ENCODE measurements around the gene HHIPL2.
"Not testable (repeated sequence)": the region's sequence is repeated elsewhere in the genome, so short reads cannot be mapped to it uniquely, and the experiment has no call there.

HHIPL2 gene

GRCh38 chr1:222543817-222544216, 4.1 kb downstream of the HHIPL2 start:
- DNase-seq (ENCODE audit: insufficient read length, low spot score), result no peak
- no peak for FAIRE-seq

DNA sequence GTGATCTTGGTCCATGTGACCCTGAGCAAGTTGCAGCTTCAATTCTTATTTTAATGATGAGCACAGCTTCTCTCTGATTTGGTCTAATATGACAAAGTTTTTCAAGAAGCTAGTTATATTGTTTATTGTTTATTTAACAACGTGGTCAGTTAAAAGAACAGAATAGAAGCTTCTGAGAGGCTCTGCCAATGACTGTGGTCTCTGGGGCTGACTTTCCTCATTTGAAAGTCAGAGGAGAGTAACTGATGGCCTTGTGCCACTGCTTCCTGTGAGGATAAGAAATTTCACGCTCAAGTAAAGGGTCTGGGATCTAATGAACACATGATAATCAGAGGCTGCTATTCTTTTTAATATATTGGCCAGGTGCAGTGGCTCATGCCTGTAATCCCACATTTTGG, 7.3 kb downstream of the HHIPL2 start:
- FAIRE-seq, result no peak
- DNase-seq (ENCODE audit: insufficient read length, low spot score), result no peak

DNA sequence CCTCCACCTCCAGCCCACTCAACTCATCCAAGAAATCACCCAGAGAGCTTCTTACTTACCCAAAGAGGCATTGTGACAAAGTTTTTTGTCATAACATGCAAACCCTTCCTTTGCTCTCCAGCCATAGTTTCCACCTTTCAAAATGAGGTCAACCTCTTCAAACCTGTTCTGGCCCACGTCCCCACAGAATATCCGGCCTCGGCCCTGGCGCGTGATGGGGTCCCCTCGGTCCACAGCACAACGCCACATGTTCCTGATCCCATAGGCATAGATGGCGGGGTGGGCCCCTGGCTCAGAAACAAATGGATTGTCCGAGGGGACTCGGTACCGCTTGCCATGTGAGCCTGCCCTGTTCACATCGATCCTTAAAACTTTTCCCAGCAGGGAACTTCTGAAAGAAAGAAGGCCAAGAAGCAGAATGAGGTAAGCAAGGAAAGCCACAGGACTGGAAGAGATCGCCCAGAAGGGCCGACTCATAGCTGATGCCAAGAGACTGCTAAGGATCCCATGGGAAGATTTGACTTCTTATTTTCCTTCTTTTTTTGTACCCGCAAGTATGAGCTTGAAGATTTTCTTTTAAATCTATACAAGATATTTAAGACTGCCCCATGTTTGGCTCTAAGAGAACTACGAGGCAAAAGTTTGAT, 7.8 kb downstream of the HHIPL2 start:
- FAIRE-seq (no peak), DNase-seq (ENCODE audit: insufficient read length, low spot score) (no peak)

DNA sequence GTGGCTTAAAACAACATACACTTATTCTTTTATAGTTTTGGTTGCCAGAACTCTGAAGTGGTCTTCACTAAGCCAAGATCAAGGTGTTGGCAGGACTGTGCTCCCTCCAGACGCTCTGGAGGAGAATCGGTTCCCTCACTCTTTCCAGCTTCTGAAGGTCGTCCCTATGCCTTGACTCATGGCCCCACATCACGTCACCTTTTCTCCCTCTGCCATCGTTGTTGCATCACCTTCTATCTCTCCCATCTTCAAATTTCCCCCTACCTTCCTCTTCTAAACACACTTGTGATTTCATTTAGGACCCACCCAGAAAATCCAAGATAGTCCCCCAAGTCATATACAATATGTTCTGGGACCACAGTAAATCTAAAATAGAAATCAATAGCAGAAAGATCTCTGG, 12.4 kb downstream of the HHIPL2 start:
- FAIRE-seq (no peak), DNase-seq (ENCODE audit: insufficient read length, low spot score) (no peak)

DNA sequence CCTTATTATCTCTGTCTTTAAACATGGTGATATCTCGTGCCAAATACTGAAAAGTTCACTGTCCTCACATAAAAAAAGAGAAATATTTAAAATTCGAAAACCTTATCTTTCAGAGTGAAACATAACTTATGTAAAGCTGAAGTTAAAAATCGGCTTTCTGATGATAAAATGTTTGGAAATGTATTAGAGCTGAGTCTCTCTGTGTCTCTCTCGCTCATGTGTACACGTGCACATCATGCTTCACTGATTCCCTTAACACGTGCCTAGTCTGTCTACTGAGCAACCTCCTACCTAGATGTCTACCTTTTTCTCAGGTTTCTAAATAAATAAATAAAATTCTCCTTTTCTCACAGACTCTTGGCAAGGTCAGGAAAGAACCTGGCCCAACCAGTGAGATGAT, 17.1 kb downstream of the HHIPL2 start:
- DNase-seq (ENCODE audit: insufficient read length, low spot score), result no peak
- no peak for FAIRE-seq

GRCh38 chr1:222529916-222530315, 18.0 kb downstream of the HHIPL2 start:
- FAIRE-seq, result no peak
- DNase-seq (ENCODE audit: insufficient read length, low spot score), result no peak

GRCh38 chr1:222529181-222529580, 18.7 kb downstream of the HHIPL2 start:
- no peak for FAIRE-seq
- no peak for DNase-seq (ENCODE audit: insufficient read length, low spot score)

GRCh38 chr1:222525951-222526350, 22.0 kb downstream of the HHIPL2 start:
- no peak for FAIRE-seq
- no peak for DNase-seq (ENCODE audit: insufficient read length, low spot score)

DNA sequence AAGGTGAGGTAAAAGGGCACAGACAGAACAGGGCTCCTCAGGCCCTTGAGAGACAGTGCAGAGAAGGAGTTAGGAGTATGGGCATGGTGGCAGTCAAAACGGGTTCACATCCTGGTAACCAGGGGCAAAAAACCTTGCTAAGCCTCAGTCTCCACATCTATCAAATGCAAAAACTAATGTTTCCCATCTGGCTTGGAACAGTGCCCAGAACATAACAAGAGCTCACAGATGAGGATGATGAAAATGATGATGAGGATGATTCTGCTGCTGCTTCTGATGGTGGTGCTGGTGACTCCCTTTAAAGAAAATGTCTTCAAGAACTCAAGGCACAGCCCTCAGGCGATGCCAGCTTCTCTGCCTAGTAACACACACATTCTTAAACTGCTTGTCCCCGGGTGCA, 24.1 kb downstream of the HHIPL2 start:
- FAIRE-seq (no peak), DNase-seq (ENCODE audit: insufficient read length, low spot score) (no peak)

GRCh38 chr1:222522105-222522915, 25.6 kb downstream of the HHIPL2 start:
- no peak for DNase-seq (ENCODE audit: insufficient read length, low spot score)

GRCh38 chr1:222521299-222522104, 26.4 kb downstream of the HHIPL2 start:
- no peak for DNase-seq (ENCODE audit: insufficient read length, low spot score)
- no peak for FAIRE-seq

More at GRCh38 chr1:222522105-222522915, 25.6 kb downstream of the HHIPL2 start:
- no peak for FAIRE-seq

- DNase-seq (ENCODE audit: insufficient read length, low spot score), result not testable (repeated sequence)
Observed at GRCh38 chr1:222489496-222489895, 58.4 kb downstream of the HHIPL2 start.

GRCh38 chr1:222487774-222488173, 60.1 kb downstream of the HHIPL2 start:
- not testable (repeated sequence) for DNase-seq (ENCODE audit: insufficient read length, low spot score); FAIRE-seq

More at GRCh38 chr1:222489496-222489895, 58.4 kb downstream of the HHIPL2 start:
- FAIRE-seq, result not testable (repeated sequence)

- DNase-seq (ENCODE audit: insufficient read length, low spot score); FAIRE-seq: not testable (repeated sequence)
Observed at GRCh38 chr1:222484005-222484404, 63.9 kb downstream of the HHIPL2 start.

- not testable (repeated sequence) for DNase-seq (ENCODE audit: insufficient read length, low spot score); FAIRE-seq
Observed at GRCh38 chr1:222479567-222479966, 68.3 kb downstream of the HHIPL2 start.

DNA sequence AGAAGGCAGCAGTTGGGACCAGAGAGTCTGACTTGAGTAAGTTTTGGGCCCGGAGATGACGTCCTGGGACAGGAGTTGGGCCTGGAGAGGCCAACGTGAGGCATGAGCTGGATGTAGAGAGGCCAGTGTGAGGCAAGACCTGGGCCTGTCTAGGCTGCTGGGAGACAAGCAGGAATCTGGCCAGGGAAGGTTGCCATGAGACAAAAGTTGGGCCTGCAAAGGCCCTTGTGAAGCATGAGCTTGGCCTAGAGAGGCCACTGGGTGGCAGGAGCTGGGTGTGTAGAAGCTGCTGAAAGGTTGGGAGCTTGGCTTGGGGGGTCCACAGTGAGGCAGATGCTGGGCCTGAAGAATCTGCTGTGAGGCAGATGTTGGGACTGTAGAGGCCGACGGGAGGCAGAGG, 71.5 kb downstream of the HHIPL2 start:
- FAIRE-seq; DNase-seq (ENCODE audit: insufficient read length, low spot score): not testable (repeated sequence)

GRCh38 chr1:222473717-222474116, 74.2 kb downstream of the HHIPL2 start:
- not testable (repeated sequence) for DNase-seq (ENCODE audit: insufficient read length, low spot score); FAIRE-seq

DNA sequence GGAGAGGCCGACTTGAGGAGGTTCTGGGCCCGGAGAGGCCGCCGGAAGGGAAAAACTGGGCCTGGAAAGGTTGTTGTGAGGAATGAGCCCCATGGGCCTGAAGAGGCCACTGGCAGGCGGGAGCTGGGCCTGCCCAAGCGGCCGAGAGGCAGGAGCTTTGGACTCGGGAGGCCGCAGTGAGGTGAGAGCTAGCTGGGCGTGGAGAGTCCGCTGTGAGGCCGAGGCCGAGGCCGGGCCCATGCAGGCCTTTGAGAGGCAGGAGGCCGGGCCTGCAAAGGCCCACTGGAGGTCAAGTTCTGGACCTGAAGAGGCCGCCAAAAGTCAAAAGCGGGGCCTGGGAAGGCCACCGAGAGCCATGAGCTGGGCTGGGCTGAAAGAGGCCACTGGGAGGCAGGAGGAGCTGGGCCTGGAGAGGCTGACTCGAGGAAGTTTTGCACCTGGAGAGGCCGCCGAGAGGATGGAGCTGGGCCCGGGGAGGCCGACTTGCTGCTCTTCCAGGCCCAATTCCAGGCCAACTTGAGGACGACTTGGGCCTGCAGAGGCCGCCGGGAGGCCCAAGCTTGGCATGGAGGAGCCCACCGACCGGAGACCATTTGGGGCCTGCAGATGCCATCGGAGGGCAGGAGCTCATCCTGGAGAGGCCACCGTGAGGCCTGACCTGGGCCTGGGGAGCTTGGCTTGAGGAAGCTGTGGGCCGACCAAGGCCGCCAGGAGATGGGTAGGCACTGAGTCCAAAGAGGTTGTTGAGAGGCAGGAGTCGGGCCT, 74.9 kb downstream of the HHIPL2 start:
- DNase-seq (ENCODE audit: insufficient read length, low spot score); FAIRE-seq: not testable (repeated sequence)

Data from HTR-8/SVneo (cell line).